Thoracic aorta (tissue), 2 donors: ENCODE data around the gene SVOP. TPM values are rescaled to one million over a fixed set of nuclear protein-coding genes. Genes with fewer than 3 reads are reported as not detected.

Experiments
- ATAC-seq: fragments of 150-250 bp; one replicate; pipeline ENCODE4 v1.8.0; 2017; ENCODE audit warnings: low read depth; ENCODE audit not compliant: insufficient number of reproducible peaks, low FRiP score
- DNase-seq: peaks from one replicate; pipeline ENCODE4 v3.0.0-alpha.2; 2020; ENCODE audit warnings: low spot score
- H3K27ac ChIP-seq, 2 donors: fragments of 200-600 bp; sonication (generic); 1 replicate in 1 of 2; 2 replicates in 1 of 2; pipeline ENCODE4 v1.5.1; 2016; ENCODE audit warnings: mild to moderate bottlenecking in 2 of 2, moderate library complexity in 2 of 2
- H3K27me3 ChIP-seq: fragments of 200-600 bp; sonication (generic); replicated peaks from 2 replicates; pipeline ENCODE4 v1.6.0; 2016; ENCODE audit warnings: mild to moderate bottlenecking; ENCODE audit not compliant: insufficient read depth
- H3K36me3 ChIP-seq: fragments of 200-600 bp; sonication (generic); one replicate; pipeline ENCODE4 v1.5.1; 2016
- H3K4me1 ChIP-seq, 2 donors: fragments of 200-600 bp; sonication (generic); 1 replicate in 1 of 2; 2 replicates in 1 of 2; pipeline versions ENCODE4 v1.5.1 to v1.6.0; 2016; ENCODE audit warnings: low read depth in 2 of 2, mild to moderate bottlenecking in 1 of 2; ENCODE audit not compliant: control insufficient read depth in 1 of 2
- H3K4me3 ChIP-seq: fragments of 200-600 bp; sonication (generic); 2 replicates; pipeline ENCODE4 v1.5.1; 2016; ENCODE audit warnings: mild to moderate bottlenecking
- H3K9me3 ChIP-seq: fragments of 200-600 bp; sonication (generic); 2 replicates; pipeline ENCODE4 v1.5.1; 2016
- total RNA-seq, 2 donors: library from RNA; depleted of rRNA; stranded (reverse); fragments of >200 nt; gene quantifications; one replicate each; pipeline versions ENCODE4 v1.1.0 to v1.2.3, GENCODE V29; 2016
- TF ChIP-seq, protein P1 (sequence below): fragments of 200-600 bp; sonication (generic); IDR thresholded peaks from one replicate; pipeline ENCODE4 v1.5.1; 2019; ENCODE audit warnings: antibody characterized with exemption

SVOP gene
- total RNA-seq, 2 donors from 2014 or later, result not detected

DNA sequence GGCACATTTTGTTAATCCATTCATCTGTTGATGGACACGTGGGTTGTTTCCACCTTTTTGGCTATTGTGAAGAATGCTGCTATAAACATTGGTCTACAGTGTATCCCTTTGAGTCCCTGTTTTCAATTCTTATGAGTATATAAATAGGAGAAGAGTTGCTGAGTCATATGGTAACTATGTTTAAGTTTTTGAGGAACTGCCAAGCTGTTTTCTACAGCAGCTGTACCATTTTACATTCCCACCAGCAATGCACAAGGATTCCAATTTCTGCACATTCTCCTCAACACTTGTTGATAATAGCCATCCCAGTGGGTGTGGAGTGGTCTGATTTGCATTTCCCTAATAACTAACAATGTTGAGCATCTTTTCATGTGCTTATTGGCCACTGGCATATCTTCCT is 6.9 kb upstream of the SVOP start:
- Histone ChIP-seq H3K4me1 (no peaks in the 10 kb centered on the region), H3K4me3 (no peak overlapping the region), H3K36me3 (no peaks in the 10 kb centered on the region), H3K27me3 (no peaks in the 10 kb centered on the region), H3K27ac (no peak overlapping the region), H3K9me3 (no peaks in the 10 kb centered on the region)
- ATAC-seq (no peak), DNase-seq (no peak)
- TF ChIP-seq, protein P1, sequence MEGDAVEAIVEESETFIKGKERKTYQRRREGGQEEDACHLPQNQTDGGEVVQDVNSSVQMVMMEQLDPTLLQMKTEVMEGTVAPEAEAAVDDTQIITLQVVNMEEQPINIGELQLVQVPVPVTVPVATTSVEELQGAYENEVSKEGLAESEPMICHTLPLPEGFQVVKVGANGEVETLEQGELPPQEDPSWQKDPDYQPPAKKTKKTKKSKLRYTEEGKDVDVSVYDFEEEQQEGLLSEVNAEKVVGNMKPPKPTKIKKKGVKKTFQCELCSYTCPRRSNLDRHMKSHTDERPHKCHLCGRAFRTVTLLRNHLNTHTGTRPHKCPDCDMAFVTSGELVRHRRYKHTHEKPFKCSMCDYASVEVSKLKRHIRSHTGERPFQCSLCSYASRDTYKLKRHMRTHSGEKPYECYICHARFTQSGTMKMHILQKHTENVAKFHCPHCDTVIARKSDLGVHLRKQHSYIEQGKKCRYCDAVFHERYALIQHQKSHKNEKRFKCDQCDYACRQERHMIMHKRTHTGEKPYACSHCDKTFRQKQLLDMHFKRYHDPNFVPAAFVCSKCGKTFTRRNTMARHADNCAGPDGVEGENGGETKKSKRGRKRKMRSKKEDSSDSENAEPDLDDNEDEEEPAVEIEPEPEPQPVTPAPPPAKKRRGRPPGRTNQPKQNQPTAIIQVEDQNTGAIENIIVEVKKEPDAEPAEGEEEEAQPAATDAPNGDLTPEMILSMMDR, result no peak

DNA sequence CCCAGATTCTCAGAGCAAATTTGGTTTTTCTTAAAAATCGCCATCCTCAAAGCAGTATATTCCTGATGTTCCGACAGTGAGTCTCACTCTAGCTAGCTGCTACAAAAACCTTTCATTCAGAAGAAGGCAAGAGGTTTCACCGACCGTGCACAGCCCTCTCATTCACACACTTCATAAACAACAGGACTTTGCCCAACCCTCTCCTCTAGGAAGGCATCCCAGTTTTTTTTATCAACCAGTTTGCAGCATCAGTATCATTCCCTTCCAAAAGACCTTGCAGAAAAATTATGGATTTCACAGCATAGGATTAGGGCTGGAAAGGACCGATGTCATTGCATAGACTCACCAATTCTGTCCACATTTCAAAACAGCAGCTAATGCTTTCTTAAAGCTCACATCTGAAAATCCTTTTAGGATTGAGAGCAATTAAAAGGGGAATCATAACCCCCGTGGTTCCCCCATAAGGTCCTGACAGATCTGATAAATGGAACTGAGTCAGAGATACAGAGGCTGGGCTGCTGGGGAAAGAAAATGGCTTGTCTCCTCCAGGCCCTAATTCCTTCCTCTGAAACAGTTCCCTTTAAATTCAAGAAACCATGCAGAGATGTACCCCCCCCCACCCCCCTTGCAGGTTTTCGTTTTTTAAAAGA is 597 bp downstream of the SVOP start:
- TF ChIP-seq, protein P1, result no peak
- DNase-seq, result no peak

DNA sequence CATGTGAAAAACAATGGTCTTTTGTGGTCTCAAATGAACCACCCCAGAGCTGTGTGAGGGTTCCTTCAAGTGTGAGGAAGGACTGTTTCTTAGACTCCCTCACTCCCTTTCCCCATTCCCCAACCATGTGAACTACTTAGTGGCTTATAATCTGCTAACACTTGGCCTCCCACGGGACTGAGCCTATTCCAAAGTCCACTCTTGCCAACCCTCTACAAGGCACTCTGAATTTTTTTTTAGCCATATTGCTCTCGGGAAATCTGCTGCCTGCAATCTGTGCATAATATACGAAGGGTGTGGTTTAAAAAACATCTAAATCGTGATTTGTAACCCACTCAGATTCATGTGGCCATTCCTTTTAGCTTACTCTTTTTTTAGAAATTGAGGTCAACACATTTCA is 2.6 kb downstream of the SVOP start:
- Histone ChIP-seq H3K4me1 (no peaks in the 10 kb centered on the region), H3K27ac (no peak overlapping the region), H3K27me3 (no peaks in the 10 kb centered on the region), H3K4me3 (no peak overlapping the region), H3K9me3 (no peaks in the 10 kb centered on the region), H3K36me3 (no peaks in the 10 kb centered on the region)
- TF ChIP-seq, protein P1, result no peak
- DNase-seq (no peak), ATAC-seq (no peak)

More for the DNA sequence above, 597 bp downstream of the SVOP start:
- ATAC-seq, result no peak
- H3K27ac ChIP-seq, result no peak overlapping the region
- no peaks in the 10 kb centered on the region for H3K36me3 ChIP-seq
- H3K9me3 ChIP-seq, result no peaks in the 10 kb centered on the region
- no peak overlapping the region for H3K4me3 ChIP-seq
- no peaks in the 10 kb centered on the region for H3K27me3 ChIP-seq
- no peaks in the 10 kb centered on the region for H3K4me1 ChIP-seq

DNA sequence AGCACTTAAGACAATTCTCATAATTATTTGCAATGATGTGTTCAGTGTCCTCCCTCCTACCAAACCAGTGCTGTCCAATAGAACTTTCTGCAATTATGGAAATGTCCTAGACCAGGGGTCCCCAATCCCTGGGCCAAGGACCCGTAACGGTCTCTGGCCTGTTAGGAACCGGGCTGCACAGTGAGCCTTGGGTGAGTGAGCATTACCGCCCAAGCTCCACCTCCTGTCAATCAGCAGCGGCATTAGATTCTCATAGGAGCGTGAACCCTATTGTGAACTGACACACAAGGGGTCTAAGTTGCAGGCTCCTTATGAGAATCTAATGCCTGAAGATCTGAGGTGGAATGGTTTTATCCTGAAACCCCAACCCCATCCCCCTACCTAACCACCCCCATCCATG is 3.9 kb downstream of the SVOP start:
- DNase-seq, result no peak
- Histone ChIP-seq H3K27ac (no peak overlapping the region), H3K9me3 (no peaks in the 10 kb centered on the region), H3K27me3 (no peaks in the 10 kb centered on the region), H3K4me3 (no peak overlapping the region), H3K4me1 (no peaks in the 10 kb centered on the region), H3K36me3 (no peaks in the 10 kb centered on the region)
- TF ChIP-seq, protein P1, result no peak
- ATAC-seq, result no peak

DNA sequence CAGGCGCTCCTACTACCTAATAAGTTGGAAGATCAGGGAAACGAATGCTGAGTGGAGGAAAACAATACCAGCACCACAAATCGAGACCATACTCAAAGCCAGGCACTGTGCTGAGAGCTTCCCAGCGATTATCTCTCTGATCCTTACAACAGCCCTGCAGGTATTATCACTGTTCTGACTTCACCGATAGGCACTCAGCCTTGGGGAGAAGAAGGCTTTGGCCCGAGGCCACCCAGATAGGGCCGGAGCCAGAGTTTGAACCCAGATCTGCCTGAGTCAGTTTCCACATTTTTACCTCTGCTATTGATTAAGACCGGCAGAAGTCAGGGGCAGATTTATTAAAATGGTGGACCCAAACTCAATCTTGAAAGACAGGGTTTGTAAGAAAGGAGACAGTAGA is 4.9 kb downstream of the SVOP start:
- no peaks in the 10 kb centered on the region for H3K36me3 ChIP-seq
- TF ChIP-seq, protein P1, result no peak
- H3K9me3 ChIP-seq, result no peaks in the 10 kb centered on the region
- no peaks in the 10 kb centered on the region for H3K27me3 ChIP-seq
- DNase-seq, result no peak
- H3K4me3 ChIP-seq, result no peak overlapping the region
- no peaks in the 10 kb centered on the region for H3K4me1 ChIP-seq
- no peak overlapping the region for H3K27ac ChIP-seq
- no peak for ATAC-seq
